SK-N-SH treated with all-trans-retinoic acid at 6 μM for 48 hours (cell line): ENCODE measurements around the gene FAM229B.
"Not testable (repeated sequence)": the region's sequence is repeated elsewhere in the genome, so short reads cannot be mapped to it uniquely, and the experiment has no call there.

ENCODE experiments used
- ATAC-seq: fragments of 200-7000 bp; cut with Tn5 transposase; 3 replicates; pipeline ENCODE4 v1.9.1; 2020; ENCODE audit warnings: mild to moderate bottlenecking, moderate library complexity
- ARNTL ChIP-seq: fragments of 450-650 bp; formaldehyde crosslinking; IDR thresholded peaks from 2 replicates; pipeline ENCODE4 v1.5.0; 2020; ENCODE audit warnings: low read depth, mild to moderate bottlenecking, moderate library complexity, borderline replicate concordance
- BACH2 ChIP-seq: fragments of 250-450 bp; sonication (Bioruptor Pico); IDR thresholded peaks from 2 replicates; pipeline ENCODE4 v1.9.0; 2021; ENCODE audit warnings: mild to moderate bottlenecking, borderline replicate concordance
- CREB5 ChIP-seq: fragments of 250-450 bp; sonication (Bioruptor Pico); IDR thresholded peaks from 2 replicates; pipeline ENCODE4 v1.5.1; 2020; ENCODE audit warnings: low read depth, mild to moderate bottlenecking, moderate library complexity
- CSDC2 ChIP-seq: fragments of 250-450 bp; sonication (Bioruptor Pico); IDR thresholded peaks from 2 replicates; pipeline ENCODE4 v1.5.0; 2020; ENCODE audit warnings: mild to moderate bottlenecking, moderate library complexity
- CSRNP3 ChIP-seq: fragments of 250-450 bp; sonication (Bioruptor Pico); IDR thresholded peaks from 2 replicates; pipeline ENCODE4 v1.5.1; 2021; ENCODE audit warnings: mild to moderate bottlenecking, moderate library complexity
- GLIS3 ChIP-seq: fragments of 250-450 bp; sonication (Bioruptor Pico); IDR thresholded peaks from 2 replicates; pipeline ENCODE4 v1.5.0; 2020; ENCODE audit warnings: mild to moderate bottlenecking, moderate library complexity
- OSR1 ChIP-seq: fragments of 250-450 bp; sonication (Bioruptor Pico); IDR thresholded peaks from 2 replicates; pipeline ENCODE4 v1.8.0; 2022; ENCODE audit warnings: moderate library complexity, mild to moderate bottlenecking, inconsistent platforms
- PATZ1 ChIP-seq: fragments of 250-450 bp; sonication (Bioruptor Pico); IDR thresholded peaks from 2 replicates; pipeline ENCODE4 v1.8.0; 2020; ENCODE audit warnings: mild to moderate bottlenecking, moderate library complexity, borderline replicate concordance
- POU6F1 ChIP-seq: fragments of 250-450 bp; sonication (Bioruptor Pico); IDR thresholded peaks from 2 replicates; pipeline ENCODE4 v1.8.0; 2021; ENCODE audit warnings: low read depth, mild to moderate bottlenecking, moderate library complexity, borderline replicate concordance
- PPARA ChIP-seq: fragments of 250-450 bp; sonication (Bioruptor Pico); IDR thresholded peaks from 2 replicates; pipeline ENCODE4 v1.5.0; 2020; ENCODE audit warnings: mild to moderate bottlenecking, borderline replicate concordance
- RARB ChIP-seq: fragments of 250-450 bp; sonication (Bioruptor Pico); IDR thresholded peaks from 2 replicates; pipeline ENCODE4 v1.8.0; 2021; ENCODE audit warnings: mild to moderate bottlenecking, moderate library complexity
- SNAI2 ChIP-seq: fragments of 250-450 bp; sonication (Bioruptor Pico); IDR thresholded peaks from 2 replicates; pipeline ENCODE4 v1.5.0; 2020; ENCODE audit warnings: mild to moderate bottlenecking, moderate library complexity
- TOX ChIP-seq: fragments of 250-450 bp; sonication (Bioruptor Pico); IDR thresholded peaks from 2 replicates; pipeline ENCODE4 v1.8.0; 2021; ENCODE audit warnings: mild to moderate bottlenecking, moderate library complexity, borderline replicate concordance
- TSHZ2 ChIP-seq: fragments of 250-450 bp; sonication (Bioruptor Pico); IDR thresholded peaks from 2 replicates; pipeline ENCODE4 v1.5.0; 2020; ENCODE audit warnings: mild to moderate bottlenecking, moderate library complexity
- ZFP3 ChIP-seq: fragments of 250-450 bp; sonication (Bioruptor Pico); IDR thresholded peaks from 2 replicates; pipeline ENCODE4 v1.5.0; 2020; ENCODE audit warnings: mild to moderate bottlenecking, moderate library complexity
- ZNF70 ChIP-seq: fragments of 450-650 bp; formaldehyde crosslinking; IDR thresholded peaks from 2 replicates; pipeline ENCODE4 v1.5.0; 2020; ENCODE audit warnings: mild to moderate bottlenecking, moderate library complexity
- ZNF8 ChIP-seq: fragments of 450-650 bp; formaldehyde crosslinking; IDR thresholded peaks from 2 replicates; pipeline ENCODE4 v1.5.0; 2020; ENCODE audit warnings: mild to moderate bottlenecking, moderate library complexity

Gene FAM229B

GRCh38 chr6:112096901-112097300 lies 9.5 kb downstream of the FAM229B start:
- TF ChIP-seq CSDC2 (CRISPR knock-in tag), result no peak
- TF ChIP-seq, all 23 proteins: peak for 0
- no peak for ATAC-seq

- no peak for ATAC-seq
- no peak for TF ChIP-seq POU6F1
Measured at GRCh38 chr6:112100561-112100960, 13.2 kb downstream of the FAM229B start.

- ATAC-seq, result not testable (repeated sequence)
- 0 out of 2 replicates have a peak, but pooled peaks have one; percentile 40 for TF ChIP-seq ZNF8
Measured at GRCh38 chr6:112106026-112106425, 18.6 kb downstream of the FAM229B start.

- ATAC-seq, result no peak
Measured at GRCh38 chr6:112106562-112106961, 19.2 kb downstream of the FAM229B start.

More at GRCh38 chr6:112106562-112106961, 19.2 kb downstream of the FAM229B start:
- TF ChIP-seq PPARA (CRISPR knock-in tag) (no peak), OSR1 (CRISPR knock-in tag) (no peak), SNAI2 (no peak), GLIS3 (CRISPR knock-in tag) (no peak), CSDC2 (CRISPR knock-in tag) (no peak), POU6F1 (no peak), TSHZ2 (CRISPR knock-in tag) (no peak), ZFP3 (CRISPR knock-in tag) (no peak), CSRNP3 (CRISPR knock-in tag) (no peak), PATZ1 (CRISPR knock-in tag) (no peak), ARNTL (CRISPR knock-in tag) (no peak), BACH2 (no peak), RARB (CRISPR knock-in tag) (no peak), TOX (CRISPR knock-in tag) (no peak), ZNF70 (no peak), CREB5 (no peak)
- TF ChIP-seq, all 23 proteins: peak for 0
